Panc1 (cell line): Measurements from ENCODE around the gene ZNF879. TPM values are rescaled to one million over a fixed set of nuclear protein-coding genes. Genes with fewer than 3 reads are reported as not detected.

Experiments
- ATAC-seq: fragments of 200-7000 bp; cut with Tn5 transposase; 2 replicates; pipeline ENCODE4 v1.9.1; 2020; ENCODE audit warnings: mild to moderate bottlenecking, moderate library complexity
- BruUV-seq: library from RNA; stranded (reverse); fragments of 400-500 nt; replicated peaks from 2 replicates; lab custom pipeline; 2021; lab: Mats Ljungman, UMichigan
- CTCF ChIA-PET: fragments of 300-600 bp; sonication (Branson Sonifier 250); formaldehyde crosslinking; loops from one replicate; lab custom pipeline; 2022; ENCODE audit warnings: antibody characterized with exemption; lab: Charles Lee
- POLR2A ChIA-PET: fragments of 300-600 bp; sonication (Branson Sonifier 250); formaldehyde crosslinking; loops from one replicate; lab custom pipeline; 2022; ENCODE audit warnings: antibody characterized with exemption; lab: Charles Lee
- DNase-seq: peaks from one replicate; pipeline ENCODE4 v3.0.0-alpha.2; 2010; ENCODE audit warnings: low read depth, low spot score
- H3K27ac ChIP-seq: 2 replicates; pipeline ENCODE4 v1.5.1; 2011; ENCODE audit warnings: mild to moderate bottlenecking, low read length, inconsistent platforms
- H3K27me3 ChIP-seq: fragments of 200-500 bp; sonication (Bioruptor generic); 2 replicates; pipeline ENCODE4 v1.6.0; 2014; ENCODE audit warnings: low read length, inconsistent platforms; ENCODE audit not compliant: control insufficient read depth, insufficient read depth
- H3K36me3 ChIP-seq: fragments of 200-500 bp; sonication (Bioruptor generic); 2 replicates; pipeline ENCODE4 v1.5.1; 2014; ENCODE audit warnings: inconsistent platforms, mild to moderate bottlenecking, low read length, moderate library complexity; ENCODE audit not compliant: control insufficient read depth, insufficient read depth
- H3K4me1 ChIP-seq: 2 replicates; pipeline ENCODE4 v1.5.1; 2011; ENCODE audit warnings: inconsistent platforms, mild to moderate bottlenecking, low read length, moderate library complexity; ENCODE audit not compliant: control insufficient read depth, insufficient read depth
- H3K4me3 ChIP-seq, 2 experiments: 2 replicates each; pipeline ENCODE4 v1.5.1; 2011 to 2012; ENCODE audit warnings: low read depth in 2 of 2, low read length in 2 of 2, mild to moderate bottlenecking in 2 of 2, inconsistent platforms in 1 of 2, moderate library complexity in 1 of 2
- H3K9me3 ChIP-seq: fragments of 200-500 bp; sonication (Bioruptor generic); 2 replicates; pipeline ENCODE4 v1.5.1; 2014; ENCODE audit warnings: low read depth, mild to moderate bottlenecking, inconsistent platforms, low read length, moderate library complexity; ENCODE audit not compliant: control insufficient read depth, insufficient read depth
- CTCF ChIP-seq: fragments of 450-650 bp; IDR thresholded peaks from 2 replicates; pipeline ENCODE4 v1.5.1; 2017; ENCODE audit warnings: mild to moderate bottlenecking
- POLR2AphosphoS5 ChIP-seq: IDR thresholded peaks from 2 replicates; pipeline ENCODE4 v1.6.1; 2012; ENCODE audit warnings: mild to moderate bottlenecking, low read depth, low read length, moderate library complexity
- REST ChIP-seq, 2 experiments: IDR thresholded peaks; 2 replicates each; pipeline ENCODE4 v1.6.1; 2011 to 2012; ENCODE audit warnings: low read depth in 2 of 2, control low read depth in 1 of 2, low read length in 1 of 2, mild to moderate bottlenecking in 1 of 2, moderate library complexity in 1 of 2; ENCODE audit not compliant: insufficient read depth in 1 of 2
- SIN3A ChIP-seq: IDR thresholded peaks from 2 replicates; pipeline ENCODE4 v1.6.1; 2012; ENCODE audit warnings: low read depth, mild to moderate bottlenecking, low read length, moderate library complexity, borderline replicate concordance; ENCODE audit not compliant: insufficient read depth
- TCF7L2 ChIP-seq: IDR thresholded peaks from 2 replicates; pipeline ENCODE4 v1.6.1; 2011; ENCODE audit warnings: mild to moderate bottlenecking, low read depth, low read length, inconsistent platforms
- in situ Hi-C: cut with HindIII; loops from 2 replicates; pipeline ENCODE4 v1.10.0; 2016; ENCODE audit warnings: low sequenced_read_pairs, low pct_unique_long_range_greater_than_20kb
- intact Hi-C: fragments of 100-400 bp; cut with micrococcal nuclease; formaldehyde crosslinking; loops from one replicate; pipeline ENCODE4 v1.10.0; 2022; ENCODE audit not compliant: unreplicated experiment
- total RNA-seq: library from RNA; stranded (reverse); gene quantifications from one replicate; pipeline ENCODE4 v1.2.1, GENCODE V29; 2021; ENCODE audit not compliant: unreplicated experiment

Gene ZNF879
- total RNA-seq, 1 experiment from 2014 or later = 5.9 TPM

GRCh38 chr5:179006564-179006963 lies 17.0 kb upstream of the ZNF879 start:
- no peak for DNase-seq
- H3K4me1 ChIP-seq = no peaks in the 10 kb centered on the region
- CTCF ChIA-PET = no interaction called here
- TF ChIP-seq SIN3A (no peak), POLR2AphosphoS5 (no peak), TCF7L2 (no peak), CTCF (no peak), REST (IDR thresholded peaks at IDR 0.05; ENCODE audit: insufficient read depth in 1 of 2, low read depth in 2 of 2, low read length in 1 of 2) (no peak)
- no peaks in the 10 kb centered on the region for H3K36me3 ChIP-seq
- H3K27ac ChIP-seq = no peak overlapping the region
- intact Hi-C loops (no loop called here), in situ Hi-C loops (no loop called here)
- peaks cover 25% of the 10 kb centered on the region; the same call in 1 of the 2 replicates for H3K9me3 ChIP-seq
- no peak for ATAC-seq
- no peaks in the 10 kb centered on the region for H3K27me3 ChIP-seq
- POLR2A ChIA-PET = no interaction called here
- no peak overlapping the region for H3K4me3 ChIP-seq
- no TSS peak for BruUV-seq

GRCh38 chr5:179008667-179009066 lies 14.9 kb upstream of the ZNF879 start:
- CTCF ChIA-PET = no interaction called here

More at GRCh38 chr5:179008667-179009066, 14.9 kb upstream of the ZNF879 start:
- TF ChIP-seq SIN3A (no peak), TCF7L2 (no peak), CTCF (no peak; the same call in 1 of the 2 replicates), POLR2AphosphoS5 (no peak)
- in situ Hi-C loops = no loop called here
- Histone ChIP-seq H3K4me1 (no peaks in the 10 kb centered on the region), H3K4me3 (no peak overlapping the region), H3K36me3 (no peaks in the 10 kb centered on the region), H3K27me3 (no peaks in the 10 kb centered on the region), H3K9me3 (peaks cover 35% of the 10 kb centered on the region), H3K27ac (no peak overlapping the region)
- intact Hi-C loops = no loop called here
- no peak for DNase-seq
- POLR2A ChIA-PET = no interaction called here
- BruUV-seq = no TSS peak
- ATAC-seq = no peak
